D341Med (cell line): ENCODE data around the gene SGSH.

ENCODE experiments used
- DNase-seq: peaks from one replicate; pipeline ENCODE4 v3.0.0; 2012; ENCODE audit warnings: low spot score

SGSH gene

GRCh38 chr17:80227156-80227555 lies 7.0 kb upstream of the SGSH start:
- DNase-seq = no peak

GRCh38 chr17:80225230-80225629 lies 5.1 kb upstream of the SGSH start:
- DNase-seq = no peak

- DNase-seq = no peak
Observed at GRCh38 chr17:80224683-80225082, 4.5 kb upstream of the SGSH start.

DNA sequence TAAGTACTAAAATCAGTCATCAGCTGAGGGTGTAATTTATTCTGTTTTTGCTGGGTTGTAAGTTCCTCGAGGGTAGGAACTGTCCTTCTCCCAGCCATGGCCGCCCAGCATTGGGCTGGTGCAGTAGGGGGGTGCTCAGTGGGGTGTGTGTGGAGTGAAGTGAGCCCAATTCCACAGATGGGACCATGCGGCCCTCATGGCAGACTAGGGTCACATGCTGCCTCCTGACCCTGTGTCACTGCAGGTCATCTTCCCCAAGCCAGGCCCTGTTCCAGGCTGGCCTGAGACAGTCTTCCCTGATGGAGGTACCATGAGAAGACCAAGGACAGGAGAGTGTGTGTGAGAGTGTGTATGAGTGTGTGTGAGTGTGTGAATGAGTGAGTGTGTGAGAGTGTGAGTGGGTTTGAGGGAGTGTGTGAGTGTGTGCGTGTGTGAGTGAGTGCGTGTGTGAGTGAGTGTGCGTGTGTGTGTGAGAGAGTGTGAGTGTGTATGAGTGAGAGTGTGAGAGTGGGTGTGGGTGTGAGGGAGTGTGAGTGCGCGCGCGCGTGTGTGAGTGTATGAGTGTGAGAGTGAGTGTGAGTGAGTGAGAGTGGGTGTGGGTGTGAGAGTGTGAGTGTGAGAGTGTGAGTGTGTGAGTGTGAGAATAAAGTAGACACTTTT lies 3.8 kb upstream of the SGSH start:
- DNase-seq = no peak

DNA sequence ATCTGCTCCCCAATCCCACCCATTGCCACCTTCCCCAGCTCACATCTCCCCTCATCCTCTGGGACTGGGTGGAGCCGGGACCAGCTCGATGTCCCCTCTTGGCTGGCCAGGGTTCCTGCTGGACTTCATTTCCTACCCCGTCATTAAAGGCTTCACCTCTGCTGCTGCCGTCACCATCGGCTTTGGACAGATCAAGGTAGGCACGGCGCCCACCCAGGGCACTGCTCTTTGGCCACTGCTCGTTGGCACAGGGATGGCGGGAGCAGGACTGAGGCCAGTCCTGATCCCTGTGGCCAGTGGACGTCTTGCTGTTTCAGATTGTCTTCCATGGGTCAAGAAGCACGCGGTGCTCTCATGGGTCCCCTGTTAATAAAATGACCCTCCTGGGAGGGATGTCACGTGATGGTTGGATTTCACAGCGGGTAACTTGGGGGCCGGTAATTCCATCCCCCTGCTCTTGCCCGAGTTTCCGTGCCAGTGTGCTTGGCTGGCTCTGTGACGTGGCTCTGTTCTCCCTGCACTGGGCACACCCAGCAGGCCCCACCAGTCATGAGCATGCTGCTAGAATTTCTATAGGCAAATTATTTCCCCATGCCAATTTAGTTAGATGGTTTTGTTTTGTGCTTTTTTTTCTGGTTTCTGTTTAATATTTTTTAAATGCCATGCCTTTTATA lies 3.1 kb upstream of the SGSH start:
- DNase-seq = no peak

- no peak for DNase-seq
Observed at GRCh38 chr17:80222376-80223141, 2.4 kb upstream of the SGSH start.

GRCh38 chr17:80221351-80222105 lies 1.4 kb upstream of the SGSH start:
- DNase-seq = no peak

DNA sequence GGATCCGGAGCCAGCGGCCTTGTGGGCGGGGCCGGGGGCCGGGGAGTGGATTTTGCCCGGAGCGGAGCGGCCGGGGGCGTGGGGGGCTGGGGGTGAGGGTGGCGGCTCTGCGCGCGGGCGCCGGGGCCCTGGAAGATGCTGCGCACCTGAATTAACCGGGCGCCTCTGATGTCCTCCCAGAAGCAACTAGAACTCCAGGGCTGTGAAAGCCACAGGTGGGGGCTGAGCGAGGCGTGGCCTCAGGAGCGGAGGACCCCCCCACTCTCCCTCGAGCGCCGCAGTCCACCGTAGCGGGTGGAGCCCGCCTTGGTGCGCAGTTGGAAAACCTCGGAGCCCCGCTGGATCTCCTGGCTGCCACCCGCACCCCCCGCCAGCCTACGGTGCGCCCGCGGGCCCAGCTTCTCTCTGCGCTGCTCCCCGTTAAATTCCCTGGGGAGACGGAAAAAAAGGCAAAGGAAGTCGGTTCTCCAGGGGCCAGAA lies 643 bp upstream of the SGSH start:
- peak; percentile 78 for DNase-seq

DNA sequence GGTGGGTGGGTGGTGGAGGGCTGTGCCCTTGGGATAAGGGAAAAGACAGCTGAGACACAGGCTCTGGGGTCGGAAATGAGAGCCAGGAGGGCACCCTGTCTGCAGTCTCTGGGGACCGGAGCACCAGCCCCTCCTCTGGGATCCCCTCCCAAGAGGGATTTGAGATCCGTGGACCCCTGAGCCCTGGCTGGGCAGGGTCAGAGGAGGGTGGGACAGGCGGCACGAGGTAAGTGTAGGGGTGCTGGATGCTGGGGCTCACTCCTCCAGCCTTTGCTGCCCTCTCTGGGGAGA lies 425 bp downstream of the SGSH start:
- no peak for DNase-seq

GRCh38 chr17:80219013-80219762 lies 945 bp downstream of the SGSH start:
- DNase-seq = no peak

GRCh38 chr17:80218391-80218790 lies 1.7 kb downstream of the SGSH start:
- DNase-seq = no peak

DNA sequence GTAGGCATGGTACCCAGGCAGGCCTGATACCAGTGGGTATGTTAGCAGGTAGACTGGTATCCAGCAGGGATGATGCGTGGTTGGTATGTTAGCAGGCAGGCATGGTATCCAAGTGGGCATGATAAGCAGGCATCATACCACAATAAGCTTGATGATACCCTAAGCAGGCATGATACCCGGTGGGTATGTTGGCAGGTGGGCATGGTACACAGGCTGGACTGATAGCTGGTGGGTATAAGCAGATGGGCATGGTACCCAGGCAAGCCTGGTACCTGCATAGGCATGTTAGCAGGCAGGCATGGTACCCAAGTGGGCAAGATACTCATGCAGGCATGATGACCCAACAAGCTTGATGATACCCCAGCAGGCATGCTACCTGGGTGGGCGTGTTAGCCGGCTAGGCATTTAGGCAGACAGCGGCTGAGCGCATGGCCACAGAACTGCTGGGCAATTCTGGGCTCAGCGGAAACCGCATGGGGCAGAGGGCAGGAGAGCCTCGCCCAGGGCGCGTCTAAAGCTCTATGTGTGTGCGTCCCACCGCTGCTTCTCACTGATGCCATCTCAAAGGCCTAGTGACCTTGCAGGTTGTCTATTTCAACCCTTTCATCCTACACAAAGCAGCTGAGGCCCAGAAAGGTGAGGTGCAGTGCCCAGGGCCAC lies 2.3 kb downstream of the SGSH start:
- DNase-seq = no peak

DNA sequence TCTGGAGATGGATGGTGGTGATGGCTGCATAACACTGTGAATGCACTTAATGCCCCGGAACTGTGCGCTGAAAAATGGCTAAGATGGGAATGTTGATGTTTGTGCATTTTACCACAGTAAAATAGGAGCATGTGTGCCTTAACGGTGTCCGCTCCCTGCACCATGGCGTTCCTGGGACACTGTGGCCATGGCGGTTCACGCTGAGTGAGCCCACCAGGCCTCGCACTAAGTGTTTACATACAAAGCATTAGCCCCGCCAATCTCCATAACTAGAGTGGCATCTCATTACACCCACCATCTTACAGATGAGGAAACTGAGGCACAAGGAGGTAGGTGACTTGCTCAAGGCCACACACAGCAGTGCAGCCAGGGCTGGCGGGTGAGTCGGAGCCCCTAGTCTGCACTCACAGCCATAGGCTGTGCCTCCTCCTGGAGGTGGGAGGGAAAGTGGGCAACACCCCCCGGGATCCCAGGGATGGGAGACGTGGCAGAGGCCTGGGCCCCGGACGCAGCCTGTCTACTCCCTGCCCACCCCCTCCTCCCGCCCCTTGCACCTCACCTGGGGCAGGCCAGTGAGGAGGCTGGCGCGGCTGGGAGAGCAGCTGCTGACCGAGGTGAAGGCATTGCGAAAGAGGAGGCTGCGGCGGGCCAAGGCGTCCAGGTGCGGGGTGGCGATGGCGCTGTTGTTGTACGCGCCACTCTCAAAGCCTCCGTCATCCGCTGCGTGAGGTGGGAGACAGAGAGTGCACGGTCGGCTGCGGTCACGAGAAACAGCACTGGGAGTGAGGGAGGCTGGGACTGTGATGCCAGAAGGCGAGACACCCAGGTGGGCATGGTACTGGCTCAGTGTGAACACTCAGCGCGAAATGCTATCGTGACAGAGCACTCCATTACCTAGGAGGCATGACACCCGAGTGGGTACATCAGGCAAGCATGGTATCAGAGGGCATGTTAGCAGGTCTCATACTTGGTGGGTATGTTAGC lies 3.4 kb downstream of the SGSH start:
- no peak for DNase-seq

- DNase-seq = no peak
Observed at GRCh38 chr17:80214878-80215210, 5.3 kb downstream of the SGSH start.

GRCh38 chr17:80214012-80214877 lies 5.9 kb downstream of the SGSH start:
- DNase-seq = no peak

DNA sequence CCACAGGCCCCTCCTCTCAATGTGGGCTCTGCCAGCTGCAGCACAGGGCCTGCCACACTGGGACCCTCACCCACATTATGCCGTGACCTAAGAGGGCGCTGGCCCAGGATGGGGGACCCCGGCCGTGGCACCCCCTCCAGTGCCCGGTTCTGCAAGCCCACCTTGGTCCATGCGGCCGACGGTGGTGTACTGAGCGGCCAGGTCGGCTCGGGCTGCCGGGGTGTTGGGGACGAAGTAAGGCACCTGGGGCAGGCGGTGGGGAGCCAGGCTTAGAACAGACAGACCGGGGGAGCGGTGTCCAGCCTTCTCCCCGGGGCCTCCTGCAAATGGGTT lies 6.5 kb downstream of the SGSH start:
- no peak for DNase-seq

- DNase-seq = no peak
Observed at GRCh38 chr17:80212962-80213642, 7.0 kb downstream of the SGSH start.

GRCh38 chr17:80212511-80212910 lies 7.6 kb downstream of the SGSH start:
- no peak for DNase-seq

- no peak for DNase-seq
Observed at GRCh38 chr17:80212109-80212508, 8.0 kb downstream of the SGSH start.
